T-helper 2 cell treated with Interferon-gamma antibody and Interleukin-4, amounts not matched to agents 5 μg/mL and 100 μg/mL, for 36 hours (primary cell): ENCODE data around the gene KCNS3.
"Not testable (repeated sequence)": the region's sequence is repeated elsewhere in the genome, so short reads cannot be mapped to it uniquely, and the experiment has no call there.

Experiments used
- DNase-seq: peaks from one replicate; pipeline ENCODE4 v3.0.0; 2021; ENCODE audit warnings: low spot score
- H3K27ac Mint-ChIP-seq: one replicate; pipeline ENCODE4 v1.8.0; 2021; ENCODE audit warnings: mild to moderate bottlenecking, mixed read lengths
- H3K27me3 Mint-ChIP-seq: one replicate; pipeline ENCODE4 v1.8.0; 2021; ENCODE audit warnings: low read depth, mixed read lengths
- H3K36me3 Mint-ChIP-seq: one replicate; pipeline ENCODE4 v1.8.0; 2021; ENCODE audit warnings: low read depth, mixed read lengths
- H3K4me1 Mint-ChIP-seq: one replicate; pipeline ENCODE4 v1.8.0; 2021; ENCODE audit warnings: low read depth, mixed read lengths
- H3K4me3 Mint-ChIP-seq: one replicate; pipeline ENCODE4 v1.8.0; 2022; ENCODE audit warnings: mild to moderate bottlenecking, moderate library complexity, mixed read lengths
- H3K9me3 Mint-ChIP-seq: one replicate; pipeline ENCODE4 v1.8.0; 2021; ENCODE audit warnings: mixed read lengths

The KCNS3 gene

GRCh38 chr2:17940091-17940630 is 61.7 kb downstream of the KCNS3 start:
- Mint-ChIP-seq H3K4me1 (no peaks in the 10 kb centered on the region), H3K36me3 (no peaks in the 10 kb centered on the region), H3K27ac (no peak overlapping the region), H3K4me3 (no peak overlapping the region), H3K9me3 (no peaks in the 10 kb centered on the region), H3K27me3 (no peaks in the 10 kb centered on the region)
- no peak for DNase-seq

GRCh38 chr2:17943444-17943843 is 65.0 kb downstream of the KCNS3 start:
- no peak for DNase-seq

GRCh38 chr2:17947113-17947512 is 68.6 kb downstream of the KCNS3 start:
- Mint-ChIP-seq H3K4me1 (no peaks in the 10 kb centered on the region), H3K27me3 (no peaks in the 10 kb centered on the region), H3K9me3 (no peaks in the 10 kb centered on the region), H3K27ac (no peak overlapping the region), H3K4me3 (no peak overlapping the region), H3K36me3 (no peaks in the 10 kb centered on the region)
- DNase-seq: no peak

More at GRCh38 chr2:17943444-17943843, 65.0 kb downstream of the KCNS3 start:
- Mint-ChIP-seq H3K27ac (no peak overlapping the region), H3K9me3 (no peaks in the 10 kb centered on the region), H3K4me3 (no peak overlapping the region), H3K4me1 (no peaks in the 10 kb centered on the region), H3K36me3 (no peaks in the 10 kb centered on the region), H3K27me3 (no peaks in the 10 kb centered on the region)

- no peaks in the 10 kb centered on the region for H3K27me3 Mint-ChIP-seq
- H3K9me3 Mint-ChIP-seq: no peaks in the 10 kb centered on the region
These were observed 71.5 kb downstream of the KCNS3 start for GRCh38 chr2:17950006-17950405.

GRCh38 chr2:17951563-17951962 is 73.1 kb downstream of the KCNS3 start:
- H3K4me3 Mint-ChIP-seq: no peak overlapping the region
- no peak overlapping the region for H3K27ac Mint-ChIP-seq
- no peak for DNase-seq
- no peaks in the 10 kb centered on the region for H3K4me1 Mint-ChIP-seq
- no peaks in the 10 kb centered on the region for H3K9me3 Mint-ChIP-seq
- H3K36me3 Mint-ChIP-seq: no peaks in the 10 kb centered on the region
- no peaks in the 10 kb centered on the region for H3K27me3 Mint-ChIP-seq

More at GRCh38 chr2:17950006-17950405, 71.5 kb downstream of the KCNS3 start:
- Mint-ChIP-seq H3K36me3 (no peaks in the 10 kb centered on the region), H3K27ac (no peak overlapping the region), H3K4me1 (no peaks in the 10 kb centered on the region), H3K4me3 (no peak overlapping the region)
- DNase-seq: no peak

- no peak overlapping the region for H3K4me3 Mint-ChIP-seq
- H3K4me1 Mint-ChIP-seq: no peaks in the 10 kb centered on the region
- H3K27me3 Mint-ChIP-seq: no peaks in the 10 kb centered on the region
- H3K27ac Mint-ChIP-seq: no peak overlapping the region
- no peaks in the 10 kb centered on the region for H3K36me3 Mint-ChIP-seq
- no peak for DNase-seq
- H3K9me3 Mint-ChIP-seq: no peaks in the 10 kb centered on the region
These were observed 80.1 kb downstream of the KCNS3 start for GRCh38 chr2:17958466-17959092.

- Mint-ChIP-seq H3K4me1 (no peaks in the 10 kb centered on the region), H3K4me3 (no peak overlapping the region), H3K27ac (no peak overlapping the region), H3K36me3 (no peaks in the 10 kb centered on the region), H3K9me3 (no peaks in the 10 kb centered on the region), H3K27me3 (no peaks in the 10 kb centered on the region)
- no peak for DNase-seq
These were observed 80.9 kb downstream of the KCNS3 start for GRCh38 chr2:17959356-17959755.

GRCh38 chr2:17959833-17960232 is 81.4 kb downstream of the KCNS3 start:
- Mint-ChIP-seq H3K4me1 (no peaks in the 10 kb centered on the region), H3K36me3 (no peaks in the 10 kb centered on the region), H3K4me3 (no peak overlapping the region), H3K27me3 (no peaks in the 10 kb centered on the region), H3K9me3 (no peaks in the 10 kb centered on the region), H3K27ac (no peak overlapping the region)
- DNase-seq: no peak

- H3K4me3 Mint-ChIP-seq: no peak overlapping the region
- H3K36me3 Mint-ChIP-seq: no peaks in the 10 kb centered on the region
- no peak overlapping the region for H3K27ac Mint-ChIP-seq
These were observed 82.5 kb downstream of the KCNS3 start for GRCh38 chr2:17960925-17961324.

GRCh38 chr2:17961789-17962188 is 83.3 kb downstream of the KCNS3 start:
- H3K9me3 Mint-ChIP-seq: no peaks in the 10 kb centered on the region
- H3K4me1 Mint-ChIP-seq: no peaks in the 10 kb centered on the region
- no peak for DNase-seq
- no peaks in the 10 kb centered on the region for H3K27me3 Mint-ChIP-seq
- H3K27ac Mint-ChIP-seq: no peak overlapping the region
- H3K4me3 Mint-ChIP-seq: no peak overlapping the region
- no peaks in the 10 kb centered on the region for H3K36me3 Mint-ChIP-seq

More at GRCh38 chr2:17960925-17961324, 82.5 kb downstream of the KCNS3 start:
- no peaks in the 10 kb centered on the region for H3K27me3 Mint-ChIP-seq
- H3K4me1 Mint-ChIP-seq: no peaks in the 10 kb centered on the region
- no peak for DNase-seq
- H3K9me3 Mint-ChIP-seq: no peaks in the 10 kb centered on the region

- H3K4me1 Mint-ChIP-seq: no peaks in the 10 kb centered on the region
These were observed 84.4 kb downstream of the KCNS3 start for GRCh38 chr2:17962876-17963275.

GRCh38 chr2:17963571-17963970 is 85.1 kb downstream of the KCNS3 start:
- H3K4me1 Mint-ChIP-seq, H3K27ac Mint-ChIP-seq, H3K4me3 Mint-ChIP-seq, H3K36me3 Mint-ChIP-seq, H3K9me3 Mint-ChIP-seq, H3K27me3 Mint-ChIP-seq, DNase-seq: not testable (repeated sequence)

More at GRCh38 chr2:17962876-17963275, 84.4 kb downstream of the KCNS3 start:
- Mint-ChIP-seq H3K36me3 (no peaks in the 10 kb centered on the region), H3K27ac (no peak overlapping the region), H3K27me3 (no peaks in the 10 kb centered on the region), H3K4me3 (no peak overlapping the region), H3K9me3 (no peaks in the 10 kb centered on the region)
- no peak for DNase-seq

GRCh38 chr2:17965196-17965595 is 86.7 kb downstream of the KCNS3 start:
- no peaks in the 10 kb centered on the region for H3K27me3 Mint-ChIP-seq
- no peak overlapping the region for H3K27ac Mint-ChIP-seq
- no peaks in the 10 kb centered on the region for H3K4me1 Mint-ChIP-seq
- H3K9me3 Mint-ChIP-seq: no peaks in the 10 kb centered on the region
- no peak for DNase-seq
- H3K4me3 Mint-ChIP-seq: no peak overlapping the region
- H3K36me3 Mint-ChIP-seq: no peaks in the 10 kb centered on the region

- Mint-ChIP-seq H3K27ac (no peak overlapping the region), H3K4me3 (no peak overlapping the region), H3K36me3 (no peaks in the 10 kb centered on the region), H3K9me3 (no peaks in the 10 kb centered on the region), H3K4me1 (no peaks in the 10 kb centered on the region), H3K27me3 (no peaks in the 10 kb centered on the region)
- no peak for DNase-seq
These were observed 88.3 kb downstream of the KCNS3 start for GRCh38 chr2:17966798-17967197.

- H3K4me3 Mint-ChIP-seq: no peak overlapping the region
- H3K36me3 Mint-ChIP-seq: no peaks in the 10 kb centered on the region
- DNase-seq: no peak
- no peak overlapping the region for H3K27ac Mint-ChIP-seq
- no peaks in the 10 kb centered on the region for H3K4me1 Mint-ChIP-seq
- H3K9me3 Mint-ChIP-seq: no peaks in the 10 kb centered on the region
- H3K27me3 Mint-ChIP-seq: no peaks in the 10 kb centered on the region
These were observed 91.2 kb downstream of the KCNS3 start for GRCh38 chr2:17969661-17970060.
